ENCODE data around the gene SLC13A4.

DNA sequence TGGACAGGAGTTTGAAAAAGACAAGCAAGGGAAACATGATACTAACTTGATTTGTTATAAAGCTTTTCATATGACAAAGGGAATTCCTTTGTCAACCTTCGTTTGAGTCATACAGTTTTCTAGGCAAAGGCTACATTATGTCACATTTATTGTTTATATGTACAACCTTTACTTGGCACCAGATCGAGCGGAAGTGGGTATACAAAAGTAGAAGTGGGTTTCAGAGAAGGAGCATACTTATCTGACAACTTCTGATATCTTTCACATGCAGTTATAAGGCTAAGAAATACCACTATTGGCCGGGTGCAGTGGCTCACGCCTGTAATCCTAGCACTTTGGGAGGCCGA is 54.7 kb downstream of the SLC13A4 start:
- TF ChIP-seq SIN3A (IDR thresholded peaks at IDR 0.05; ENCODE audit: borderline replicate concordance, insufficient read depth, low read length): no peak
- no peak for TF ChIP-seq POLR2AphosphoS5 (IDR thresholded peaks at IDR 0.05; ENCODE audit: low read depth, low read length)
- TF ChIP-seq, protein P1, sequence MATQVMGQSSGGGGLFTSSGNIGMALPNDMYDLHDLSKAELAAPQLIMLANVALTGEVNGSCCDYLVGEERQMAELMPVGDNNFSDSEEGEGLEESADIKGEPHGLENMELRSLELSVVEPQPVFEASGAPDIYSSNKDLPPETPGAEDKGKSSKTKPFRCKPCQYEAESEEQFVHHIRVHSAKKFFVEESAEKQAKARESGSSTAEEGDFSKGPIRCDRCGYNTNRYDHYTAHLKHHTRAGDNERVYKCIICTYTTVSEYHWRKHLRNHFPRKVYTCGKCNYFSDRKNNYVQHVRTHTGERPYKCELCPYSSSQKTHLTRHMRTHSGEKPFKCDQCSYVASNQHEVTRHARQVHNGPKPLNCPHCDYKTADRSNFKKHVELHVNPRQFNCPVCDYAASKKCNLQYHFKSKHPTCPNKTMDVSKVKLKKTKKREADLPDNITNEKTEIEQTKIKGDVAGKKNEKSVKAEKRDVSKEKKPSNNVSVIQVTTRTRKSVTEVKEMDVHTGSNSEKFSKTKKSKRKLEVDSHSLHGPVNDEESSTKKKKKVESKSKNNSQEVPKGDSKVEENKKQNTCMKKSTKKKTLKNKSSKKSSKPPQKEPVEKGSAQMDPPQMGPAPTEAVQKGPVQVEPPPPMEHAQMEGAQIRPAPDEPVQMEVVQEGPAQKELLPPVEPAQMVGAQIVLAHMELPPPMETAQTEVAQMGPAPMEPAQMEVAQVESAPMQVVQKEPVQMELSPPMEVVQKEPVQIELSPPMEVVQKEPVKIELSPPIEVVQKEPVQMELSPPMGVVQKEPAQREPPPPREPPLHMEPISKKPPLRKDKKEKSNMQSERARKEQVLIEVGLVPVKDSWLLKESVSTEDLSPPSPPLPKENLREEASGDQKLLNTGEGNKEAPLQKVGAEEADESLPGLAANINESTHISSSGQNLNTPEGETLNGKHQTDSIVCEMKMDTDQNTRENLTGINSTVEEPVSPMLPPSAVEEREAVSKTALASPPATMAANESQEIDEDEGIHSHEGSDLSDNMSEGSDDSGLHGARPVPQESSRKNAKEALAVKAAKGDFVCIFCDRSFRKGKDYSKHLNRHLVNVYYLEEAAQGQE (IDR thresholded peaks at IDR 0.05; ENCODE audit: insufficient read depth in 1 of 2, low read depth in 2 of 2, low read length in 2 of 2): no peak
